Endodermal cell (in vitro differentiated cells): Measurements from ENCODE around the gene FXR2. TPM values are rescaled to one million over a fixed set of nuclear protein-coding genes. Genes with fewer than 3 reads are reported as not detected.

Experiments used
- DNase-seq: peaks from one replicate; pipeline ENCODE4 v3.0.0-alpha.2; 2017
- H3K27ac ChIP-seq: 2 replicates; pipeline ENCODE4 v1.5.1; 2013; ENCODE audit warnings: mild to moderate bottlenecking, low read depth, low read length, moderate library complexity
- H3K27me3 ChIP-seq: 2 replicates; pipeline ENCODE4 v1.6.1; 2013; ENCODE audit warnings: mild to moderate bottlenecking, low read length, moderate library complexity; ENCODE audit not compliant: insufficient read depth, control insufficient read depth, poor library complexity, severe bottlenecking
- H3K36me3 ChIP-seq: 2 replicates; pipeline ENCODE4 v1.7.0; 2013; ENCODE audit warnings: mild to moderate bottlenecking, low read length, moderate library complexity; ENCODE audit not compliant: control insufficient read depth, insufficient read depth
- H3K4me1 ChIP-seq: one replicate; pipeline ENCODE4 v1.7.0; 2013; ENCODE audit warnings: low read length; ENCODE audit not compliant: control insufficient read depth, insufficient read depth
- H3K4me3 ChIP-seq: 2 replicates; pipeline ENCODE4 v1.5.1; 2013; ENCODE audit warnings: mild to moderate bottlenecking, low read length, moderate library complexity
- H3K9ac ChIP-seq: 2 replicates; pipeline ENCODE4 v1.6.1; 2013; ENCODE audit warnings: mild to moderate bottlenecking, low read length, moderate library complexity; ENCODE audit not compliant: poor library complexity, severe bottlenecking; ENCODE audit errors: extremely low read depth
- H3K9me3 ChIP-seq: 2 replicates; pipeline ENCODE4 v1.6.1; 2013; ENCODE audit warnings: mild to moderate bottlenecking, low read length, moderate library complexity; ENCODE audit not compliant: control insufficient read depth
- H3K27ac Mint-ChIP-seq: 2 replicates; pipeline ENCODE4 v1.8.0; 2020; ENCODE audit warnings: mixed read lengths
- H3K27me3 Mint-ChIP-seq: 2 replicates; pipeline ENCODE4 v1.8.0; 2021; ENCODE audit warnings: mild to moderate bottlenecking, mixed read lengths; ENCODE audit not compliant: insufficient read depth
- H3K36me3 Mint-ChIP-seq: 2 replicates; pipeline ENCODE4 v1.8.0; 2020; ENCODE audit warnings: low read depth, mixed read lengths
- H3K4me1 Mint-ChIP-seq: 2 replicates; pipeline ENCODE4 v1.8.0; 2020; ENCODE audit warnings: mixed read lengths
- H3K4me3 Mint-ChIP-seq: 2 replicates; pipeline ENCODE4 v1.8.0; 2020; ENCODE audit warnings: mild to moderate bottlenecking, moderate library complexity, mixed read lengths
- H3K9me3 Mint-ChIP-seq: 2 replicates; pipeline ENCODE4 v1.8.0; 2020; ENCODE audit warnings: mild to moderate bottlenecking, mixed read lengths
- WGBS, 2 experiments: methylation state at CpG; one replicate each; pipeline versions ENCODE4 v1.1.5 to v1.1.7; 2013; ENCODE audit warnings: missing lambda C conversion rate in 2 of 2, mixed read lengths in 1 of 2; ENCODE audit not compliant: insufficient coverage in 1 of 2, insufficient read length in 1 of 2; 5-methylcytosine and 5-hydroxymethylcytosine counted together
- total RNA-seq, 2 donors: library from RNA; stranded (reverse); fragmentation: NEBNext Ultra II Directional in 1 of 2; extraction: Animal tissue kit (Norgen Biotek cat#: 25700) in 1 of 2; gene quantifications; 2 replicates in 1 of 2; 3 replicates in 1 of 2; pipeline ENCODE4 v1.2.1, GENCODE V29; 2021
- TF ChIP-seq, protein P1 (sequence below): fragments of 200-600 bp; sonication (generic); conservative IDR thresholded peaks from 2 replicates; pipeline ENCODE4 v1.5.0; 2021; ENCODE audit warnings: antibody characterized with exemption, mild to moderate bottlenecking

FXR2 gene
- total RNA-seq, 2 donors from 2014 or later: 52.1 to 53.9 TPM

DNA sequence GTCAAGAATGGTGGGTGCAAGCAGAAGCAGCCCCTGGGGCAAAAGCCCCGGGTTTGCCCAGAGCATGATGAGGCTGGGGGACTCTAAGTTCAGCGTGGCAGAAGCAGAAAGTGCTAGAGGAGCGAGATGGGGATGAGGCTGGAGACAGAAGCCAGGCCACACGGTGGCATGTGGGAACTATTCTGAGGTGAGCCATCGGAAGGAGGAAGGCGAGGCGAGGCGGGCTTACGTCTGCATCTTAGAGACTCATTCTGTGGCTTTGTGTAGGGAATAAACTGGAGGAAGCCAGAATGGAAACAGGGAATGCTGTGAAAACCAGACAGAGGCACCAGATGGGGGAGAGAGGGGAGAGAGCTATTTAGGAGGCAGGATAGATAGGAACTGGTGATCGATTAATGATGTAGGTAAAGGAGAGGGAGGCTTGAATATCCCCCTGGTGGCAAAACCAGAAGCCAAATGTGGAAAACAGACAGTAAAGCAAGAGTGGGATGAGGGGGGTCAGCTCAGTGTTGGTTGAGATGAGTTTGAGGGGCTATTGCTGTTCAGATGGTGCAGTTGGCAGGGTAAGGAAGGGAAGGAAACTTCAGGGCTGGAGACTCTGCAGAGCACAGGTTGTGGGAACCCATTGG lies 59.3 kb downstream of the FXR2 start:
- TF ChIP-seq, protein P1, sequence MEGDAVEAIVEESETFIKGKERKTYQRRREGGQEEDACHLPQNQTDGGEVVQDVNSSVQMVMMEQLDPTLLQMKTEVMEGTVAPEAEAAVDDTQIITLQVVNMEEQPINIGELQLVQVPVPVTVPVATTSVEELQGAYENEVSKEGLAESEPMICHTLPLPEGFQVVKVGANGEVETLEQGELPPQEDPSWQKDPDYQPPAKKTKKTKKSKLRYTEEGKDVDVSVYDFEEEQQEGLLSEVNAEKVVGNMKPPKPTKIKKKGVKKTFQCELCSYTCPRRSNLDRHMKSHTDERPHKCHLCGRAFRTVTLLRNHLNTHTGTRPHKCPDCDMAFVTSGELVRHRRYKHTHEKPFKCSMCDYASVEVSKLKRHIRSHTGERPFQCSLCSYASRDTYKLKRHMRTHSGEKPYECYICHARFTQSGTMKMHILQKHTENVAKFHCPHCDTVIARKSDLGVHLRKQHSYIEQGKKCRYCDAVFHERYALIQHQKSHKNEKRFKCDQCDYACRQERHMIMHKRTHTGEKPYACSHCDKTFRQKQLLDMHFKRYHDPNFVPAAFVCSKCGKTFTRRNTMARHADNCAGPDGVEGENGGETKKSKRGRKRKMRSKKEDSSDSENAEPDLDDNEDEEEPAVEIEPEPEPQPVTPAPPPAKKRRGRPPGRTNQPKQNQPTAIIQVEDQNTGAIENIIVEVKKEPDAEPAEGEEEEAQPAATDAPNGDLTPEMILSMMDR: peak; percentile 68
- Mint-ChIP-seq H3K27me3 (no peaks in the 10 kb centered on the region), H3K27ac (no peak overlapping the region), H3K9me3 (no peaks in the 10 kb centered on the region), H3K36me3 (no peaks in the 10 kb centered on the region), H3K4me1 (peaks cover 20% of the 10 kb centered on the region), H3K4me3 (no peak overlapping the region)
- H3K36me3 ChIP-seq: no peaks in the 10 kb centered on the region
- H3K9me3 ChIP-seq: no peaks in the 10 kb centered on the region
- H3K4me3 ChIP-seq: no peak overlapping the region
- peak; percentile 65 for DNase-seq
- H3K4me1 ChIP-seq: no peaks in the 10 kb centered on the region
- H3K9ac ChIP-seq: no peak overlapping the region
- no peak overlapping the region for H3K27ac ChIP-seq
- H3K27me3 ChIP-seq: no peaks in the 10 kb centered on the region
- WGBS, 2 experiments: 71 to 72% methylated on average over 8 to 10 of the region's 10 CpGs

DNA sequence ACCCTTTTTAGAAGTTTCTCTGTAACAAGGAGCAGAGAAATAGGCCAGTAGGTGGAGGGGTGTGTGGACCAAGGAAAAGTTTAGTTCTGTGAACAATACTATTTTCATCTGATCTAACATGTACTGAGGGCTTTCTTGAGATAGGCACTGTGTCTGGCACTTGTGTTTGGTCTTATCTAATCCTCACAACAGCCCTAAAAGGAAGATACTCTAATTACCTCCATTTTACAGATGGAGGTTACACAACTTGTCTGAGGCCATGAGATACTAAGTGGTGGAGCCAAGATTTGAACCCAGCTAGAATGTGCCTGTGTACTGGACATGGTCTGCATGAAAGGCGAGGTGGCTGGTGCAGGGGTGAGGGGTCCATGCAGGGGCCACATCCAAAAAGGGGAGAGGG lies 61.3 kb downstream of the FXR2 start:
- Mint-ChIP-seq H3K4me3 (no peak overlapping the region), H3K27ac (no peak overlapping the region), H3K9me3 (no peaks in the 10 kb centered on the region), H3K36me3 (no peaks in the 10 kb centered on the region), H3K27me3 (peaks cover 1% of the 10 kb centered on the region), H3K4me1 (peaks cover 8% of the 10 kb centered on the region)
- no peak for DNase-seq
- Histone ChIP-seq H3K4me1 (no peaks in the 10 kb centered on the region), H3K9ac (no peak overlapping the region), H3K36me3 (no peaks in the 10 kb centered on the region), H3K4me3 (no peak overlapping the region), H3K9me3 (no peaks in the 10 kb centered on the region), H3K27ac (no peak overlapping the region), H3K27me3 (no peaks in the 10 kb centered on the region)
- 100% methylated on average over 1 of the region's 1 CpG; no CpG with 5 or more reads in 1 of the 2 experiments for WGBS, 2 experiments
- TF ChIP-seq, protein P1: no peak

DNA sequence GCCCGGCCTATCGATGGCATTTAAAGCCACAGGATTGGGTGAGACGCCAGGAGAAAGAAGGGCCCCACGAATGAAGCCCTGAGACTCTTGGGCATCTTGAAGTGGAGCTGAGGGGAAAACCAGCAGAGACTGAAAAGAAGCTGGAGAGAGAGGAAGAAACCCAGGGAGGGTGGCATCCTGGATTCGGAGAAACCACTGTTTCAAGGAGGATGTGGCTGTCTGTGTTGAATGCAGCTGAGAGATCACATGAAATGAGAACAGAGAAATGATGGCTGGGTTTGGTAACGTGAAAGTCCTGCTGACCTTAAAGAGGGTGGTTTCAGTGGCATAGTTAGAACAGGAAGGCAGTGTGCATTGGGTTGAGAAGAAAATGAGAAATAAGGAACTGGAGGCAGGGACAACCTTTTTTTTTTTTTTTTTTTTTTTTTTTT lies 62.1 kb downstream of the FXR2 start:
- Mint-ChIP-seq H3K36me3 (no peaks in the 10 kb centered on the region), H3K27ac (no peak overlapping the region), H3K4me3 (no peak overlapping the region), H3K27me3 (peaks cover 5% of the 10 kb centered on the region), H3K9me3 (no peaks in the 10 kb centered on the region), H3K4me1 (peaks cover 4% of the 10 kb centered on the region)
- Histone ChIP-seq H3K4me1 (no peaks in the 10 kb centered on the region), H3K36me3 (no peaks in the 10 kb centered on the region), H3K9ac (no peak overlapping the region), H3K9me3 (no peaks in the 10 kb centered on the region), H3K27ac (no peak overlapping the region), H3K27me3 (no peaks in the 10 kb centered on the region), H3K4me3 (no peak overlapping the region)
- 89 to 91% methylated on average over 5 to 6 of the region's 6 CpGs for WGBS, 2 experiments
- DNase-seq: no peak
- TF ChIP-seq, protein P1: no peak
